ENCODE data around the gene CCNG2.

- TF ChIP-seq CTCF (IDR thresholded peaks at IDR 0.05) (no peak), POLR2A (IDR thresholded peaks at IDR 0.05) (no peak)
Measured at GRCh38 chr4:77193046-77193445, 36.0 kb downstream of the CCNG2 start.
